ENCODE measurements around the gene CSH2.

Gene CSH2

DNA sequence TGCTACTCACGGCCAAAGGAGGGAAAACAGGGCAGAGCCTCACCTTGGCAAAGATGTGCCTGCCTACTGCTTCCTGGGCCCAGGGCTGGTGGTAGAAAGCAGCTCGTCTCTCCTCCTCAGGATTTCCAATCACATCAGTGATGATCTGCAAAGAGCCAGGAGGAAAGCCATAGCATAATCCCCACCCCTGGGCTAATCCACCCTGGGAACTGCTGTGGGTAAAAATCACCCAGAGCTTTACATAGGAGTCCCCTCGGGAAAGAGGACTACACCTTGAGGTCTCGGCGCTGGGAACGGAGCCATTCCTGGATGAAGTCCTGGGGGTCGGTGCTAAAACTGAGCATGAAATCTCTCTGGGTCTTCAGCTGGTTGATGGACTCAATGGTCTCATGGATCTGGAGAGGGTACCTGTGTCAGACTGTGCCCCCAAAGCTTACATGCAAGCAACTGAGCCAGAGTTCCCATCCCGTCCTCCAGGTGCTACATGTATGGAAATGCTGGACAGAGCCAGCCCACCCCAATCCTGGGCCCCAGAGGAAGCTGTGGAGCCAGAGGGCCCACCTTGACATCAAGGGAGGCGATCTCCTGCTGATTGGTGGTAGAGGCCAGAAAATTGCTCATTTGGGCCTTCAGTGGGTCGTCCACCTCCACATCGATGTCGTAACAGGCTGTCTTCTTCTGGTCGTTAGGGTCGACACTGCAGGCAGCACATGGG, 40.3 kb downstream of the CSH2 start:
- DNase-seq: no peak

- no peak for DNase-seq
Observed at GRCh38 chr17:63832455-63832854, 41.0 kb downstream of the CSH2 start.

- DNase-seq: no peak
Observed at GRCh38 chr17:63832014-63832413, 41.5 kb downstream of the CSH2 start.

DNA sequence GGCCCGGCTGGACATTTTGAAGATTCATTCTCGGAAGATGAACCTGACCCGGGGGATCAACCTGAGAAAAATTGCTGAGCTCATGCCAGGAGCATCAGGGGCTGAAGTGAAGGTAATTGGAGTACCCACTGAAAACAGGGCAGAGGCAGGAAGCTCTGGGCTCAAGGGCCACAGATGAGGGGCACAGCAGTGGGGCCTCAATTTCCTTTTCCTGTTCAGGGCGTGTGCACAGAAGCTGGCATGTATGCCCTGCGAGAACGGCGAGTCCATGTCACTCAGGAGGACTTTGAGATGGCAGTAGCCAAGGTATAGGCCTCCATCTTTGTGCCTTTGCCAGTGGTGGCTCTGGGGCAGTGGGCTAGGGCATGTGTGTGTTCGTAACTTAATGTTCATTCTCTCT, 42.0 kb downstream of the CSH2 start:
- DNase-seq: no peak

DNA sequence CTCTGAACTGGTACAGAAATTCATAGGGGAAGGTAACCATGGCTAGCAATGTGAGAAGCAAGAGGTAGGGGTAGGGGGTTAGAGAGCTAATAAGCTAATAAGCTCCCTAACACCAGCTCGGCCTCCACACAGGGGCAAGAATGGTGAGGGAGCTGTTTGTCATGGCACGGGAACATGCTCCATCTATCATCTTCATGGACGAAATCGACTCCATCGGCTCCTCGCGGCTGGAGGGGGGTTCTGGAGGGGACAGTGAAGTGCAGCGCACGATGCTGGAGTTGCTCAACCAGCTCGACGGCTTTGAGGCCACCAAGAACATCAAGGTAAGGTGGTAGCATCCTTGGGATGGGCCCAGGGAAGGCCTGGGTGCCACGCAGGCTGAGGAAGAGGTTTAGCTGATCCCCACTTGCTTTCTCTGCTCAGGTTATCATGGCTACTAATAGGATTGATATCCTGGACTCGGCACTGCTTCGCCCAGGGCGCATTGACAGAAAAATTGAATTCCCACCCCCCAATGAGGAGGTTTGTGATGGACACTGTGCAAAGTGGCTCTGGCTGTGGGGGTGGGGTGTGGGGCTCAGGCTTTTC, 42.5 kb downstream of the CSH2 start:
- DNase-seq: no peak

GRCh38 chr17:63830278-63830677, 43.2 kb downstream of the CSH2 start:
- DNase-seq: no peak

GRCh38 chr17:63828936-63829335, 44.5 kb downstream of the CSH2 start:
- DNase-seq: no peak

DNA sequence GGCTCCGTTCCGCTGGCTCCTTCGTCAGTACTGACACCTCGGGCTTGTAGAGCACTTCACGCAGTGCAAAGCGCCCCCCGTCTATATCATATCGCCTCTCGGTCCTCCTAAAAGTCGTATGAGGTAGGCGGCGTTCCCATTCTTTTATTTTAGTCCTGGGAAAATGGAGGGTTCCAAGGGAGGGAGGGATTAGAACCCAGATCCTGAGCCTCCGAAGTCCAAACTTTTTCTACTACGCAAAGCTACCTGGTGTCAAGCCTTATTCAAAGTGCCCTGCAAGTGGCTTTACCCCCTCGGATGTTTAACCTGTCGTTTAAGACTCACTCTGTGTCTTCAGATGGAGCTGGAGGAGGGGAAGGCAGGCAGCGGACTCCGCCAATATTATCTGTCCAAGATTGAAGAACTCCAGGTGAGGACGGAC, 45.7 kb downstream of the CSH2 start:
- DNase-seq: no peak

GRCh38 chr17:63827002-63827800, 46.3 kb downstream of the CSH2 start, which contains the start of the genes FTSJ3 and PSMC5:
Gene FTSJ3, minus strand, starts transcription at chr17:63827663. Its CDS starts 761 bp downstream, at chr17:63826902.
Gene PSMC5, plus strand, starts transcription at chr17:63827431. Its CDS starts 60 bp downstream, at chr17:63827491.
- DNase-seq: peak; percentile 96

DNA sequence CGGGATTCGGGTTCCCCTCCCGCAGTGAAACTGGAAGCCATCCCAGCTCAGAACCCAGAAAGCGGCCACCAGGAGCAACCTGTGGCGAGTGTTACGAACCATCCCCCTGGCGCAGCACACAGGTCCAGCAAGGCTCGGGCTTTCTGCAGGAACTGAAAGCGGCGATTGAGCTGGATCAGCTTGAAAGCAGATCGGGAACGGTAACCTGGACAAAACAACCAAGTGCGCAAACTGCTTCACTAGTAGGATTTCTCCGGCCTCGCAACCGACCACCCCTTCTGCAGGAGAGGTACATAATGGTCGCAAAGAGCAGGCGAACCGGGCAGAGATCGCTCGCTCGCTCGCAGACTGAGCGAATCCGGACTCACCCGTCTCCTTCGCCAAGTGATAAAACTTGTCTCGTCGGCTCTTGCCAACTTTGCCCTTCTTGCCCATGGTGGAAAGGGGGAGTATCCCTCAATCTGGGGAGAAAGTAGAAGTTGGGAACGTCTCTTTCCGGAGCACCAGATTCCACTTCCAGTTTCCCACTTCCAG, 46.9 kb downstream of the CSH2 start:
- DNase-seq: no peak

GRCh38 chr17:63824362-63824761, 49.1 kb downstream of the CSH2 start:
- no peak for DNase-seq

GRCh38 chr17:63823659-63824331, 49.7 kb downstream of the CSH2 start:
- no peak for DNase-seq

DNA sequence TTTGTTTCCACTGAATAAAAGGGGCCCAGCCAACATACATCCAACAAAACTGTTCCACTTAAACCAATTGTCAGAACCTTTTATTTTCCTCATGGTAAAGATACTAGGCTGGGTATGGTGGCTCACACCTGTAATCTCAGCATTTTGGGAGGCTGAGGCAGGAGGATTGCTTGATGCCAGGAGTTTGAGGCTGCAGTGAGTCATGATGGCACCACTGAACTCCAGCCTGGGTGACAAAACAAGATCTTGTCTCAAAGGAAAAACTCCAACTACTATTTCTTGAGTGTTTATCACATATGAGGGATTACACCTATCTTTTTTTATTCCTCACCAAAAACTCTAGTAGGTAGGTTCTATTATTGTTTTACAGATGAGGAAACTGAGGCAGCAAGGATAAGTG, 50.9 kb downstream of the CSH2 start:
- no peak for DNase-seq

All from activated CD4-positive, alpha-beta T cell treated with anti-CD3 and anti-CD28 coated beads for 48 hours (primary cell).